Calu3 (cell line): Measurements from ENCODE around the gene ATP5F1A. TPM values are rescaled to one million over a fixed set of nuclear protein-coding genes. Genes with fewer than 3 reads are reported as not detected.

Experiments used
- BruUV-seq: library from RNA; stranded (reverse); fragments of 400-500 nt; replicated peaks from 2 replicates; lab custom pipeline; 2021; lab: Mats Ljungman, UMichigan
- CTCF ChIA-PET: fragments of 300-600 bp; sonication (Branson Sonifier 250); formaldehyde crosslinking; loops from one replicate; lab custom pipeline; 2022; ENCODE audit warnings: antibody characterized with exemption; lab: Charles Lee
- DNase-seq: peaks from one replicate; pipeline ENCODE4 v3.0.0; 2022
- H3K27ac Mint-ChIP-seq: one replicate; pipeline ENCODE4 v1.8.0; 2022; ENCODE audit warnings: mixed read lengths; ENCODE audit not compliant: unreplicated experiment
- H3K27me3 Mint-ChIP-seq: one replicate; pipeline ENCODE4 v1.8.0; 2022; ENCODE audit warnings: mixed read lengths; ENCODE audit not compliant: unreplicated experiment
- H3K36me3 Mint-ChIP-seq: one replicate; pipeline ENCODE4 v1.8.0; 2022; ENCODE audit warnings: mild to moderate bottlenecking, moderate library complexity, mixed read lengths; ENCODE audit not compliant: insufficient read depth, unreplicated experiment
- H3K4me1 Mint-ChIP-seq: one replicate; pipeline ENCODE4 v1.8.0; 2022; ENCODE audit warnings: mild to moderate bottlenecking, low read depth, mixed read lengths; ENCODE audit not compliant: unreplicated experiment
- H3K4me3 Mint-ChIP-seq: one replicate; pipeline ENCODE4 v1.8.0; 2022; ENCODE audit warnings: mild to moderate bottlenecking, low read depth, moderate library complexity, mixed read lengths; ENCODE audit not compliant: unreplicated experiment
- H3K9me3 Mint-ChIP-seq: one replicate; pipeline ENCODE4 v1.8.0; 2022; ENCODE audit warnings: low read depth, mixed read lengths; ENCODE audit not compliant: unreplicated experiment
- CTCF ChIP-seq: fragments of 200-600 bp; IDR thresholded peaks from one replicate; pipeline ENCODE4 v1.8.0; 2022; ENCODE audit warnings: antibody characterized with exemption; ENCODE audit not compliant: unreplicated experiment
- intact Hi-C: fragments of 100-400 bp; cut with micrococcal nuclease; formaldehyde crosslinking; loops from one replicate; pipeline ENCODE4 v1.10.0; 2022; ENCODE audit not compliant: unreplicated experiment
- total RNA-seq: library from RNA; stranded (reverse); gene quantifications from 2 replicates; pipeline ENCODE4 v1.2.3, GENCODE V29; 2022

Gene ATP5F1A
- total RNA-seq, 1 experiment from 2014 or later: 358 TPM

- no peak for DNase-seq
- Mint-ChIP-seq H3K4me1 (no peaks in the 10 kb centered on the region), H3K27me3 (no peaks in the 10 kb centered on the region), H3K9me3 (no peaks in the 10 kb centered on the region), H3K27ac (no peak overlapping the region), H3K4me3 (no peak overlapping the region), H3K36me3 (no peaks in the 10 kb centered on the region)
- intact Hi-C loops: no loop called here
- no TSS peak for BruUV-seq
- no peak for TF ChIP-seq CTCF
- CTCF ChIA-PET: interaction anchor here (0.6 kb wide), 1 partner anchor 359 kb away, joined by 3 read pairs; no protein-coding TSS in a partner anchor
Measured at GRCh38 chr18:46110406-46110805, 12.3 kb upstream of the ATP5F1A start.

GRCh38 chr18:46109386-46109785 lies 11.3 kb upstream of the ATP5F1A start:
- H3K27me3 Mint-ChIP-seq: no peaks in the 10 kb centered on the region

GRCh38 chr18:46104128-46104911 lies 6.2 kb upstream of the ATP5F1A start, which contains the start of gene HAUS1:
HAUS1 (plus strand) TSS chr18:46104385; CDS start chr18:46104412, 27 bp downstream.
- Mint-ChIP-seq H3K9me3 (no peaks in the 10 kb centered on the region), H3K4me3 (peak within 1 kb of the TSS; percentile 98), H3K4me1 (no peaks in the 10 kb centered on the region), H3K36me3 (peaks cover 21% of the 10 kb centered on the region), H3K27ac (peak within 1 kb of the TSS; percentile 80), H3K27me3 (no peaks in the 10 kb centered on the region)
- TSS peak; percentile 38 for BruUV-seq
- intact Hi-C loops: no loop called here
- peak; percentile 94 for DNase-seq
- CTCF ChIA-PET: no interaction called here
- TF ChIP-seq CTCF: no peak

More at GRCh38 chr18:46109386-46109785, 11.3 kb upstream of the ATP5F1A start:
- CTCF ChIA-PET: interaction anchor here (0.7 kb wide), 1 partner anchor 21 kb away, joined by 5 read pairs; no protein-coding TSS in a partner anchor
- TF ChIP-seq CTCF: no peak
- intact Hi-C loops: no loop called here
- H3K9me3 Mint-ChIP-seq: no peaks in the 10 kb centered on the region
- no TSS peak for BruUV-seq
- H3K36me3 Mint-ChIP-seq: peaks cover 8% of the 10 kb centered on the region
- no peak overlapping the region for H3K4me3 Mint-ChIP-seq
- no peak overlapping the region for H3K27ac Mint-ChIP-seq
- no peaks in the 10 kb centered on the region for H3K4me1 Mint-ChIP-seq
- DNase-seq: no peak

GRCh38 chr18:46099463-46099862 lies 1.4 kb upstream of the ATP5F1A start:
- no peak overlapping the region for H3K27ac Mint-ChIP-seq

More at GRCh38 chr18:46099463-46099862, 1.4 kb upstream of the ATP5F1A start:
- no peaks in the 10 kb centered on the region for H3K9me3 Mint-ChIP-seq
- H3K4me1 Mint-ChIP-seq: peaks cover under 1% of the 10 kb centered on the region
- BruUV-seq: no TSS peak
- peaks cover 45% of the 10 kb centered on the region for H3K36me3 Mint-ChIP-seq
- no peak for DNase-seq
- H3K27me3 Mint-ChIP-seq: no peaks in the 10 kb centered on the region
- CTCF ChIA-PET: no interaction called here
- no peak for TF ChIP-seq CTCF
- H3K4me3 Mint-ChIP-seq: no peak overlapping the region
- intact Hi-C loops: no loop called here
